ENCODE data around the gene GPR37L1. TPM values are rescaled to one million over a fixed set of nuclear protein-coding genes. Genes with fewer than 3 reads are reported as not detected.
"Not testable (repeated sequence)": the region's sequence is repeated elsewhere in the genome, so short reads cannot be mapped to it uniquely, and the experiment has no call there.

GPR37L1 gene
- total RNA-seq, 1 experiment from 2014 or later, result 0.02 TPM

DNA sequence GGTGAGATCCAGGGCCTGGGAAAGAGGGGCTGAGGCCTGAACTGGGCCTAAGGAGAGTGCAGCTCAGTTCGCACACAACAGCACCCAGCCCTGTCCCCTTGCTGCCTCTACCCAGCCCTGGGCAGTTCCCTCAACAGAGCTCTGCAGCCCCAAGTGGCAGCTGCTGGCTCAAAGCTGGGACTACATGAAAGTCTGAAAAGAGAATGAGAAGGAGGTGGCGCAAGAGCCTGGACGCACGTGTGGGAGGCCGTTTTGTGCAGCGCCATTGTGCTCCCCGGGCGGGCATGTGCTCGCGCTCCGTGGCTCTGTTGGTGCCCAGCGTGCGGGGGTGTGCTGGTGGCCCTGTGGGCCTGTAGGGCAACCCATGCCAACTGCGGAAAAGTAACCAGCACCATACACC is 10.3 kb downstream of the GPR37L1 start:
- DNase-seq (ENCODE audit: low spot score), result no peak

DNA sequence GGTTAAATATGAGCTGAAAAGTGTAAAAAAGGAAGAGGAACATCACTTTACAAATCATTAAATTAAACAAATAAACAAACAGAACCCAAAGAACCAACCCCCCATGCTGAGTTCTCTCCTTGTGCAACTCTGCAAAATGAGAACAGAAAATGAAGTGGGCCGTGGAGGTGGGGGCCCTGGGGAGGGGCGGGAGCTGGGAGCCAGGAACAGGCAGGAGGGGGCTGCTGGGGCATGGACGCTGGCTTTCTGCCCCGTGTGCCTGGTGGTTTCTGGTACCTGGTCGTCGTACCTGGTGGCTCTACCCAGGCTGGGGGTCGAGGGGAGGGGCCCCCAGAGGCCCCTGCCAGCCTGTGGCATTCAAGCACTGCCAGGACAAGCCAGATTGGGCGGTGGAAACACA is 10.8 kb downstream of the GPR37L1 start:
- no peak for DNase-seq (ENCODE audit: low spot score)

DNA sequence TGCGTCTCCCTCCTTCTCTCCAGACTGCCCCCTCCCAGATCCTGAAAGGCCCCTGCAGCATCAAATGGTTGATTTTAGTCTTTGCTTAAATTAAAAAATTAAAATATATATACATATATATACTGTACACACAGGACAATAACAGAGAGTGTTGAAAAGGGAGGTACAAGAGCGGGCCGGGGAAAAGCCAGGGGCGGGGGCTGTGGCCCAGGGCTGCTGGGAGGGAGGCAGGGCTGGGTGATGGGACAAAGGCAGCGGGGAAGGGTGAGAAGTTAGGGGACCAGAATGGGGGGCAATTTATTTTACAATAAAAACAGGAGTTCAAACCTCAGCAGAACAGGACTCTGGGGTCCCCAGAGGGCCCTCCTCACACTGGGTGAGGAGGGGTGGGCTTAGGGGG is 11.3 kb downstream of the GPR37L1 start:
- DNase-seq (ENCODE audit: low spot score), result no peak

DNA sequence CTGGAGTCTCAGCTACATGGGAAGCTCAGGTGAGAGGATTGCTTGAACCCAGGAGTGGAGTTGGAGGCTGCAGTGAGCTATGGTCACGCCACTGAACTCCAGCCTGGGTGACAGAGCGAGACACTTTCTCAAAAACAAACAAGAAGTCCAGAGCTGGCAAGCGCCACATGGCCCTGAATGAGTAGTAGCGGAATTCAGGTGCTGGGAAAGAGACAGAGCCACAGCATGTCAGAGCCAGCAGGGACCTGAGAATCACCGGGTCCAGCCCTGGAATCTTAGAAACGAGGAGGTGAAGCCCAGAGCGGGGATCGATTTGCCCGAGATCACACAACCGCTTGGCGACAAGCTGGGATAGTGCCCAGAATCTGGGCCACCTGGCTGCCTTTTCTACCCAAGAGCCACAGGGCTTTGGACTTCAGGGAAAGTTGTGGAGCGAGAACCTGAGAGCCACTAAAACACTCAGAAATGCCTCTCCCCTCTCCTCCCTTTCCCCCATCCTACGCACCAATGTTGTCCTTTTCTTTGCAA is 12.0 kb downstream of the GPR37L1 start:
- DNase-seq (ENCODE audit: low spot score), result no peak

DNA sequence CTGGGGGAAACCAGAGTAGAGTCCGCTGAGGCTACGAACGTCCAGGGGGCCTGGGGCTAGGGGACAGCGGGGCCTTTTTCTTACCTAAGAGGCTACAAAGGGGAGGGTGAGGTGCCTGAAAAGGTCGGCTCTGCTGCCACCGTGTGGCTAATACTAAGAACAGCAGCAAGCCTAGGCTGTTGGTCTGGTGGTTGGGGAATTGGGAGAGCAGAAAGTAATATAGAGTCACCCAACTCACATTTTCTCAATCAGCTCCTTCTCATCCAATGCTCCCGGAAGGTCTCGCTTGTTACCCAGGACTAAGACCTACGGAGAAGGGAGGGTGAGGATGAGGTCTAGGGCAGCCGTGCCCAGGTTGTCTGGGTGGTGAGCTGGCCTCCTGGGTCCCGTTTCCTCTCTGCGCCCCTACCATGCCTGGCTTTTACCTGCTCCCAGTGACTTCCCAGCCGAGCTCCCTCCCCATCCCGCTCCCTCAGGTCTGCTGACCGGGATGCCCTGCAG is 12.6 kb downstream of the GPR37L1 start:
- DNase-seq (ENCODE audit: low spot score), result peak; percentile 53

DNA sequence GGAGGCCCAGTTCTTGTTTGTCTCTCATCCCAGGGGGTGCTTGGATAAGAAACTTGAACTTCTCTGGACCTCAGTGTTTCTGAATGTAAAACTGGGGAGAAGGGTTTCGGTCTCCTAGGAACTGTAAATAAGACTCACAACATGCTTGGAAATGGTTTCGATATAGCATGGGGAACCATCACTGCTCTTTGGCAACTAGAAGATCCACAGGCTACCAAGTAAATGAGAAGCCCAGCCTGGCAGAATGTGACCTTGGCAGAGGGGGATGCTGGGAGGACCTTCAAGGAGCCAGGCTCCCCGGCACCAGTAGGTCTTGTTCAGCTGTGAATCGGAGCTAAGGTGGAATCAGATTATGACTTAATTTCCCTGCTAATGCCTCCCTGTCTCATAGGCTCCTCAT is 18.1 kb downstream of the GPR37L1 start:
- DNase-seq (ENCODE audit: low spot score), result no peak

DNA sequence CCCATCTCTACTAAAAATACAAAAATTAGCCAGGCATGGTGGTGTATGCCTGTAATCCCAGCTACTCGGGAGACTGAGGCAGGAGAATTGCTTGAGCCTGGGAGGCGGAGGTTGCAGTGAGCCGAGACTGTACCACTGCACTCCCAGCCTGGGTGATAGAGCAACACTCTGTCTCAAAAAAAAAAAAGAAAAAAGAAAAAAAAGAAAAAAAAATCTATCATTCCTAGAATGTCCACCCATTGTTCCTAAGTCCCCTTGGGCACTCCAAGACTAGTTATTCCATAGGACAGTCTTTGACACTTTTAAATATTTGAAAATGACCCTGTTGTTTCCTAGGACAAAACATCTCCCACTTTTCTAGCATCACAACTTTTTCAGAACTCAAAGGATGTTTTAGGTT is 18.8 kb downstream of the GPR37L1 start:
- not testable (repeated sequence) for DNase-seq (ENCODE audit: low spot score)

DNA sequence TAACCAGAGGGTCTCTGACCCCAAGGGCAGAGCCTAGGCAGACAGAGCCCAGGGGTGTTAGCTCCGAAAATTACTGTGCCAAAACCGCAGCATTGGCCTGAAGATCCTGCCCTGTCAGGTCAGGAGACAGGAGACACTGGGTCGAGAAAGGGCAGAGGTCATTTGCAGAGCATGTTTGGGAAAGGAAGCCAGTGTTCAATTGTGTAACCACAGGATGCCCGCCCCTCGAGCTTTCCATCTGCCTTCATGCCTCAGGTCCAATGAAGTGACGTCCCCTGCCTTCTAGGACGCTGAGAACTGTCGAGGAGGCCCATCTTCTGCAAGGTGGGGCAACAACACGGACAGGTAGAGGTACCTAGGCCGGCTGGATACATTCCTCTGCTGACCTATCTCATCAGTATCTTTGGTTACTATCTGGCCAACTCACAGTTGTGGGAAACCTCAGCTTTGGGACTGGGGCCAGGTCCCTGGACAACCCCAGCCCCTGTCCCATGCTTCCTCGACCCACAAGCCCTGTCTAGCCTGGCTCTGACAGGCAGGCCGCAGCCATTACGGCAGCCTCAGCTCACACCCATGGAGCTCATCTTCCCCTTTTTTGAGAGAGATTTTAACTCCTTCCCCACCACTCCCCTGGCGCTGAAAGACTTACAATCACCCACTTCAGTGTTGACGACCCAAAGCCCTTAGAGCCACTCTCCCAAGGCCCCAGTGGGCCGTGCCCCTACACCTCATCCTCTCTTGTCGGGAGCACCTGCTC is 20.5 kb downstream of the GPR37L1 start:
- DNase-seq (ENCODE audit: low spot score), result no peak

DNA sequence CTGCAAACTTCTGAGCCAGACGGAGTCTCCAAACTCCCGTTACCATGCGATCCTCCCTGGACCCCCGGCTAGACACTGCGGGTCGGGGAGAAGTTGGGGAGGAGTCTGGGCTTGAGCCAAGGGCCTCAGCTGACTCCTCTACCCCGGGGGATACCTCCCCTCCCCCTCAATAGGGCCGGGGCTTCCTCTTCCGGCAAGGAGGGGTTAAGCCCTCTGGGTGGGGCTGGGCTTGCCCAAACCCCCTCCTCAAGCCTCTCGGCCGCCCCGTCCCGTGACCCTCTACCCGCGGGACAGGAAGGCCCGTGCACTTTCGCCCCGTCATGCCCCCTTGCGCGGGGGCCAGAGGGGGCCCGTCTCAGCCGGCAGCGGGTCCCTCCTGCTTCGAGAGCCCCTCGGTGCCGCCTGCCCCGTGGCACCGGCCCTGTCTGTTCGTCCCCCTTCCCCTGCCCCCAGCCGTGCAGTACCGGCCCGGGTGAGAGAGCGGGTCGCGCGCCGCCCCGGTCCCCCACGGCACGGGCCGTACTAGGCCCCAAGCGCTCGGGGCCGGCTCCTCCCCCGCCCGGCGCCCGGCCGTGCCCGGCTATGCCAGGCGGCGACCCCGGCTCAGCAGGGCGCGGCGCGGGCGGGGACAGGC is 21.2 kb downstream of the GPR37L1 start:
- DNase-seq (ENCODE audit: low spot score), result no peak

DNA sequence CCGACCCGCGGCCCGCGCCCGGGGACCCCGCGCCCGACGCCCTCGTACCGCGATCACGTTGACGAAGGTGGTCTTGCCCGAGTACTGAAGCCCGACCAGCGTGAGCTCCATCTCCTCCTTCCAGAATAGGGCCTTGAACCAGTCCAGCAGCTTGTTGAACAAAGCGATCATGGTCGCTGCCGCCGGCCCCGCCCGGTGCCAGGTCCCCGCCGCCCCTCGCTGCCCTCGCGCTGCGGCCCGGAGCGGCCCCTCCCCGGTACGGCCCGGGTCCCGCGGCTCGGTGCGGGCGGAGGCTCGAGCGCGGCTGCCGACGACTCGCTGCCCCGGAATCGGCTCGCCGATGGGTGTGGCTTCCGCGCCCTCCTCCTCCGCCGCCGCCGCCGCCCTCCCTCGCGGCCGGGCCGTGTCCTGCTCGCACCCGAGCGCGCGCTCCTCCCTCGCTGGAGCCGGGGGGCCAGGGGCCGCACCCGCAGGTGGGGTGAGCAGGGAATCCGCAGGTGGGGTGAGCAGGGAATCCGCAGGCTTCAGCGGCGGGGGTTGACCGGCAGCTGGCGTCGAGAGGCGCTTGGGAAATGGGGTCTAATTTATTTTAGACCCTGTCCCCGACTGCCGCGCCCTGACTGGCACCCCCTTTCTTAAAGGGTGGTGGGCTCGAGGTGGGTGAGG is 21.8 kb downstream of the GPR37L1 start, which contains the start of gene ARL8A:
TSS of gene ARL8A (minus strand) at position 336 of the 666 bp plus-strand sequence. CDS start at position 171, 165 bp downstream.
- no peak for DNase-seq (ENCODE audit: low spot score)

DNA sequence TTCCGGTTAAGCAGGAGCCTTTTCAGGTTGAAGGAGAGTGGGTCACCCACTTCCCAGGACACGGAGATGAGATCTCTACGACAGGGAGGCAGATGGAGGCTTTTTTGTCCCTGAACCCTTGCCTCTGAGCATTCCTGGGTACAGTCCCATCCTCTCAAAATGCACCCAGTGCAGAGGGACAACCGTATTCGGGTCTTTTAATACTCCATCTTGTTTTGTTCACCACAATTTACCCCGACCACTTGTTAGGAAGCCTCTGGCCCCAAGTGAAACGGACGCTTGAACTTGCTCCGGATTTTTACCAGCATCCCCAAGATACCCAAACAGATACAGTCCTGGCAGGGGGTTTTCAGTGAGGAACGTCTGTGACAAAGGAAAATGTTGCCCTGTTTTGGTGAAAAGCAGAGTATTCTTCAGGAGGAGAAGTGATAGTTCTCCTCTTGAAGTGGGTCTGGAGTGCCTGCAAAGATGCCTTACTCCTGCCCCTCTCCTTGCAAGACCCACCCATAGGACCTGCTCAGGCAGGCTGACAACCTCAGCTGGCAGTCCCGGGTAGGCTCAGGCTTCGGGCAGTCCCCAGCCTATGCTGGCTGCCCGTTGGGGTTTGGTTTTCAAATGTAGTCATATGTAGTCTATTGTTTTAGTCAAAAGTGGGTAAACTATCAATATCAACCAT is 22.5 kb downstream of the GPR37L1 start:
- no peak for DNase-seq (ENCODE audit: low spot score)

DNA sequence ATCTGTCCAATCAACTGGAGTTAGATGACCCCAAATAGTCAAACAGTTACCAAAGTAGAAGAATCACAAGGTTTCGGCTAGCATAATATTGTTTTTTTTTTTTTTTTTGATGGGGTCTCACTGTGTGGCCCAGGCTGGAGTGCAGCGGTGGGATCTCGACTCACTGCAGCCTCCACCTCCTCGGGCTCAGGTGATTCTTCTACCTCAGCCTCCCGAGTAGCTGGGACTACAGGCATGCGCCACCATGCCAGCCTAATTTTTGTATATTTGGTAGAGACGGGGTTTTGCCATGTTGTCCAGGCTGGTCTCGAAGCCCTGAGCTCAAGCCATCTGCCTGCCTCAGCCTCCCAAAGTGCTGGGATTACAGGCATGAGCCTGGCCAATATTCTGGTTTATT is 23.0 kb downstream of the GPR37L1 start:
- not testable (repeated sequence) for DNase-seq (ENCODE audit: low spot score)

DNA sequence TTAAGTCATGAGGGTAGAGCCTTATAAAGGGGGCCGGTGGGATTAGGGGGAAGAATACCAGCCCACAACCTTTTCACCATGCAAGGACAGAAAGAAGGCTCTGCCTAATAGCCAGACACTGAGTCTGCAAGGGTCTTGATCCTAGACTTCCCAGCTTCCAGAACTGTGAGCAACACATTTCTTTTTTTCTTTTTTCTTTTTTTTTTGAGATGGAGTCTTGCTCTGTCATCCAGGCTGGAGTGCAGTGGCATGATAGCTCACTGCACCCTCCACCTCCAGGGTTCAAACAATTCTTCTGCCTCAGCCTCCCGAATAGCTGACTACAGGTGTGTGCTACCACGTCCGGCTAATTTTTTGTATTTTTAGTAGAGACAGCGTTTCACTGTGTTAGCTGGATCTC is 23.6 kb downstream of the GPR37L1 start:
- no peak for DNase-seq (ENCODE audit: low spot score)

DNA sequence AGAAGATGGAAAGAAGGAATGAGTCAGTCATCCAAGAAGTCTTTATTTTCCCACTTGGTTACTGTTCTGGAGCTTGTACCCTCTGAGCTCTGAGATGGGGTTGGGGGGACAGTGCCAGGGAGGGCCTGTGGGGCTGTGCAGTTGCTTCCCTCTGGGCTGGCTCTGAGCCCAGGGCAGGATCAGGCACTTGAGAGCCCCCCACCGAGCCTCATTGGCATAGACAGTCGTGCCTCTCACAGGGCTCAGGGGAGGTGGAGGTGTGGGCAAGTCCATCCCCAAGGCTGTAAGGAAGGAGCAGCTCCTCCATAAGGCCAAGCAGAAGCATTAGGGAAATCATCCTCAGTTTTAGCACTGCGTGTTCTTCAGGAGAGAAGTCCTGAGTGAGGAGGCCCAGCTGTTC is 24.3 kb downstream of the GPR37L1 start:
- DNase-seq (ENCODE audit: low spot score), result no peak

DNA sequence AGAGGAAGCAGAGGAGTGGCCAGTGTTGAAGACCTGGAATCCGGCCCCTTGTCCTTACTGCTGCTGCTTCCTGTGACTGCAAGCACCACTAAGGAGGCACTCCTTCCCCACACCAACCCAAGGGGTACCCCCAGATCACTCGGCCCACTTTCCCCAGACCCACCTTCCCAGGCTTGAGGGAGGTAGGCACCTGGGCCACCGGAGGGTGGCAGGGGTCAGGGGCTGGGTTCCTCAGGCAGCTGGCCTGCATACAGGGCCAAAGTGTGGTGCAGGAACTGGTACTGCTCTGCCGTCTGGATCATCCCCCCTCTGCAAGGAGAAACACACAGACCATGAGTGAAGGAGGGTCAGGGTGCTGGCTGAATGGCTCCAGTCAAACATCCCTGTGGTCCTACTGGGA is 25.7 kb downstream of the GPR37L1 start:
- DNase-seq (ENCODE audit: low spot score), result no peak

DNA sequence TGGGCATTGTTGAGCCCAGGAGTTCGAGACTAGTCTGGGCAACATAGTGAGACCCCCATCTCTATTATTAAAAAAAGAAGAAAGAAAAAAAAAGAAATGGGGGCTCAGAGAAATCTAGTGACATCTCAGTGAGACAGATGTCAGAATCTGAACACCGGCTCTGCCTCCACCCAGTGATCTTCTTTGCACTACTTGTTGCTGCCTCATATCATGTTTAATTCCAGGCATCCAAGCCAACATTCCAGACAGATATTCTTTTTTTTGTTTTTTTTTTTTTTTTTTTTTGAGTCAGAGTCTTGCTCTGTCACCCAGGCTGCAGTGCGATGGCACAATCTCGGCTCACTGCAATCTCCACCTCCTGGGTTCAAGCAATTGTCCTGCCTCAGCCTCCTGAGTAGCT is 26.8 kb downstream of the GPR37L1 start:
- no peak for DNase-seq (ENCODE audit: low spot score)

DNA sequence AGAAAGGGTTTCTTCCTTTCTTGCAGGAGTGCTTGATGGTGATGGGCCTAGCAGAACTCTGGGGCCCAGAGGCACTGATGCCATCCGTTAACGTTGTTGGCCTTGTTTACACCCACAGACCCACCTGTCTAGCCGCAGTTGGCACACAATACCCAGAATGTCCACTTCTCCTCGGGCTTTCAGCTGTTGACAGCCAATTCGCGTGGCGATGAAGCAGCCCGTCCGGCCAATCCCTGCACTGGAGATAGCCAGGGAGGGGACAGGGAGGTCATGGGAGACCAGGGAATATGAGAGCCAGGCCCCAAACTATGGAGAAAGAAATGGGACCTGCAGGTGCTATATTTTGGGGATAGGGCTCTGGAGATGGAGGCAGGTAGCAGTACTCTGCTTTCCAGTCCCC is 27.5 kb downstream of the GPR37L1 start:
- no peak for DNase-seq (ENCODE audit: low spot score)

DNA sequence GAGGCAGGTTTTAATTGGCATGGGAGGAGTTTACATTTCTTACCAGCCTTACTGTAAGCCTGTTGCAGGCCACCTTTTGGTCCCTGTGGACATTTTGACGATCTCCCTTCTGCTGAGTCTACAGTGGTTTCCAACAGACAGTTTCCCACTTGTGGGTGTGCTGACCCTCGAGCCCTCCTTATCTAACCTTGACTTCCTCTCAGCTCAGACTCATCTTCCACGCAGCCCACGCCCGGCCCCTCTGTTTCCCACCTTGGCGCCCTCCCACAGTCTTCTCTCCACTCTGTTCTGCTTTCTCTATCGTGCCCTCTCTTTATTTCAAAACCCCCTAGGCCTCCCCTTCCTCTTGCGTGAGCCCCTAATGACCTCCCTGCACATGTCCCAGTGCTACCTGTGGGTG is 27.9 kb downstream of the GPR37L1 start:
- no peak for DNase-seq (ENCODE audit: low spot score)

DNA sequence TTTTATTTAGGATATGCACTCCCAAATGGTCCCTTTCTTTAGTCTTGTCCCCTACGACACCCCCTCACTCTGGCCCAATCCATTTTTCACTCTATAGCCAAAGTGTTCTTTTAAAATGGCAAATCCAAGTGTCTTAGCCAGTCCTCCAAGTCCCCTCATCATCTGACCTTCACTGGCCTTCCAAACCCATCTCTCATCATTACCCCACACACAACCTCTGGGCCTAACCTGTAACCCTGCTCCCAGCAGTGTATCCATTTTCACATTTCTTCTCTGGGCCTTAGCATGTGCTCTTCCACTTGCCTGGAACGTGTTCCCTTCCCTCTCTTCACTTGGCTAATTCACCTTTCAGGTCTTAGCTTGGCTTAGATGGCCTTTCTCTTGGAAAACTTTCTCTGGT is 28.3 kb downstream of the GPR37L1 start:
- DNase-seq (ENCODE audit: low spot score), result no peak

DNA sequence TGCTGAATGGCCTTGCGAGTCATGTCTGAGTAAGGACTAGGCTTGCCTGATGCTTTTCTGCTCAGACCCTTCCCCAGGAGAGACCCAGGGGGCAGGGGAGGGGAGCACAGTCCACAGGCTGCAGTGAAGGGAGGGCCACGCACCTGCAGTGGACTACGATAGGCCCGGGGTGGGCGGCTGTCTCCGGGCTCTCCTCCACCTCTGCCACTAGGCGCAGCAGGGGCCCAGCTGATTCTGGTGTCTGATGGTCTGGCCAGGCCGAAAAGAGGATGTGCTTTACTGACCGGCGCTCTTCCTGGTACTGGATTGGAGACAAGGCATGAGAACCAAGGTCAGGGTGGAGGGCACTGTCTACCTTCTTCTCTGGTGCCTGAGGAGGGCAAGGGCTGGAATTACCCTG is 29.7 kb downstream of the GPR37L1 start:
- no peak for DNase-seq (ENCODE audit: low spot score)

DNA sequence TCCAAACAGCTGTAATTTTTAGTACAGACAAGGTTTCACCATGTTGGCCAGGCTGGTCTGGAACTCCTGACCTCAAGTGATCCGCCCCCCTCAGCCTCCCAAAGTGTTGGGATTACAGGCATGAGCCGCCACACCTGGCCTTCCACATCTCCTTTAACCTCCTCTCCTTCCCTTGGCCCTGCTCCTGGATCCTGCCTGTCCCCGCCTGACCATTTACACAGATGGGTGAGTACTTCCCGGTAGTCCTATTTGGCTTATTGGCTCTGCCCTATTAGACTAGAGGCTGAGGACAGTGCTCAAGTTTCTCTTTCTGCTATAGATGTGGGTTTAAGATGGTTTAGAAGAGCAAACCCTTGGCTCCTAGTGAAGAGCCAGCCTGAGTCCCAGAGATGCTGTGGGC is 30.6 kb downstream of the GPR37L1 start:
- DNase-seq (ENCODE audit: low spot score), result no peak

DNA sequence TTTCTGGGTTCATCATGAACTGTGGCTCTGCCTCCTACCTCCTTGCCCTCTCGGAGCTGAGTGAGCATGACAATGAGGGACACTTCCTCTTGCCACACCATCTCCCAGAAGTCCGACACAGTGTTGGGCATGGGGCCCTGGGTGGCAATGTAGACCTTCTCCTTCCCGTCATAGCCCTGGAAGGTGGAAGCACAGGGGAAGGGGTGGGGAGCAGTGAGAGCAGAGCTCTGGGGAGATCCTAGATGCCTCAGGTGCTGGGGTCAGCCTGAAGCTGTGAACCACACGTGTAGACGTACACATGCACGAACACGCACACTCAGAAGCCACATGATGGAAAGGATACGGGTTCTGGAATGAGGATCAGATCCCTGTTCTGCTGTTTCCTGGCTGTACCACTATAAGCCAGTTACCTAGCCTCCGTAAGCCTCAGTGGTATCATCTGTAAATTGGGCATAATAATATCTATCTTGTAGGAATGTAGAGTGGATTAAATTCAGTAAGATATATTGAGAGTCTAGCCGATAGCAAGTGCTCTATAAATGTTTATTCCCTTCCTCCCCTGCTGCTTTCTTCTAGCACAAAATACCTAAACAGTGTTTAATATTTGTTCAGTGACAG is 31.5 kb downstream of the GPR37L1 start:
- no peak for DNase-seq (ENCODE audit: low spot score)

Measured in H4 (cell line).